ENCODE results near the gene PDE4B. TPM values are rescaled to one million over a fixed set of nuclear protein-coding genes. Genes with fewer than 3 reads are reported as not detected.

PDE4B gene
- total RNA-seq, 1 experiment from 2014 or later: 1.8 TPM

GRCh38 chr1:66349242-66349641 lies 556.5 kb downstream of the PDE4B start:
- Histone ChIP-seq H3K9me3 (no peaks in the 10 kb centered on the region), H3K4me3 (no peak overlapping the region), H3K36me3 (peaks cover 4% of the 10 kb centered on the region), H3K27me3 (no peaks in the 10 kb centered on the region)
- DNase-seq: no peak

- Histone ChIP-seq H3K27me3 (no peaks in the 10 kb centered on the region), H3K9me3 (no peaks in the 10 kb centered on the region), H3K4me3 (no peak overlapping the region), H3K36me3 (peaks cover 4% of the 10 kb centered on the region)
- no peak for DNase-seq
Observed at GRCh38 chr1:66350001-66350547, 557.4 kb downstream of the PDE4B start.

- no peak for DNase-seq
- Histone ChIP-seq H3K4me3 (no peak overlapping the region), H3K9me3 (no peaks in the 10 kb centered on the region), H3K36me3 (peaks cover 9% of the 10 kb centered on the region; the same call in 1 of the 2 replicates), H3K27me3 (no peaks in the 10 kb centered on the region)
Observed at GRCh38 chr1:66351478-66351877, 558.8 kb downstream of the PDE4B start.

GRCh38 chr1:66351913-66352312 lies 559.2 kb downstream of the PDE4B start:
- DNase-seq: no peak

GRCh38 chr1:66352792-66353191 lies 560.1 kb downstream of the PDE4B start:
- Histone ChIP-seq H3K27me3 (no peaks in the 10 kb centered on the region), H3K4me3 (no peak overlapping the region), H3K36me3 (peaks cover 20% of the 10 kb centered on the region), H3K9me3 (no peaks in the 10 kb centered on the region)
- DNase-seq: no peak

More at GRCh38 chr1:66351913-66352312, 559.2 kb downstream of the PDE4B start:
- Histone ChIP-seq H3K4me3 (no peak overlapping the region), H3K27me3 (no peaks in the 10 kb centered on the region), H3K9me3 (no peaks in the 10 kb centered on the region), H3K36me3 (peaks cover 13% of the 10 kb centered on the region)

- DNase-seq: no peak
- no peak overlapping the region for H3K4me3 ChIP-seq
- H3K27me3 ChIP-seq: no peaks in the 10 kb centered on the region
- peaks cover 20% of the 10 kb centered on the region for H3K36me3 ChIP-seq
- no peaks in the 10 kb centered on the region for H3K9me3 ChIP-seq
Observed at GRCh38 chr1:66353257-66353656, 560.6 kb downstream of the PDE4B start.

- DNase-seq: no peak
- Histone ChIP-seq H3K9me3 (no peaks in the 10 kb centered on the region), H3K27me3 (no peaks in the 10 kb centered on the region), H3K4me3 (no peak overlapping the region), H3K36me3 (peaks cover 20% of the 10 kb centered on the region)
Observed at GRCh38 chr1:66354311-66355201, 561.9 kb downstream of the PDE4B start.

GRCh38 chr1:66355756-66356155 lies 563.1 kb downstream of the PDE4B start:
- Histone ChIP-seq H3K9me3 (no peaks in the 10 kb centered on the region), H3K27me3 (no peaks in the 10 kb centered on the region), H3K4me3 (no peak overlapping the region), H3K36me3 (peaks cover 23% of the 10 kb centered on the region)
- no peak for DNase-seq

- Histone ChIP-seq H3K9me3 (no peaks in the 10 kb centered on the region), H3K27me3 (no peaks in the 10 kb centered on the region), H3K4me3 (no peak overlapping the region), H3K36me3 (peaks cover 28% of the 10 kb centered on the region)
- no peak for DNase-seq
Observed at GRCh38 chr1:66356605-66357004, 563.9 kb downstream of the PDE4B start.

GRCh38 chr1:66357021-66357420 lies 564.3 kb downstream of the PDE4B start:
- H3K36me3 ChIP-seq: peaks cover 32% of the 10 kb centered on the region
- no peaks in the 10 kb centered on the region for H3K9me3 ChIP-seq
- no peak for DNase-seq
- no peak overlapping the region for H3K4me3 ChIP-seq
- H3K27me3 ChIP-seq: no peaks in the 10 kb centered on the region

- Histone ChIP-seq H3K9me3 (no peaks in the 10 kb centered on the region), H3K4me3 (no peak overlapping the region), H3K27me3 (no peaks in the 10 kb centered on the region), H3K36me3 (peaks cover 39% of the 10 kb centered on the region)
- DNase-seq: no peak
Observed at GRCh38 chr1:66357478-66358197, 564.9 kb downstream of the PDE4B start.

- no peak for DNase-seq
- Histone ChIP-seq H3K9me3 (no peaks in the 10 kb centered on the region), H3K36me3 (peaks cover 55% of the 10 kb centered on the region), H3K27me3 (no peaks in the 10 kb centered on the region), H3K4me3 (no peak overlapping the region)
Observed at GRCh38 chr1:66359269-66359668, 566.6 kb downstream of the PDE4B start.

GRCh38 chr1:66359815-66360214 lies 567.1 kb downstream of the PDE4B start:
- Histone ChIP-seq H3K36me3 (peaks cover 60% of the 10 kb centered on the region), H3K4me3 (no peak overlapping the region), H3K9me3 (no peaks in the 10 kb centered on the region), H3K27me3 (no peaks in the 10 kb centered on the region)
- no peak for DNase-seq

- Histone ChIP-seq H3K36me3 (peaks cover 63% of the 10 kb centered on the region), H3K9me3 (no peaks in the 10 kb centered on the region), H3K4me3 (no peak overlapping the region), H3K27me3 (no peaks in the 10 kb centered on the region)
- DNase-seq: no peak
Observed at GRCh38 chr1:66360285-66360724, 567.6 kb downstream of the PDE4B start.

GRCh38 chr1:66364578-66365391 lies 572.1 kb downstream of the PDE4B start:
- H3K9me3 ChIP-seq: no peaks in the 10 kb centered on the region
- peaks cover 70% of the 10 kb centered on the region for H3K36me3 ChIP-seq
- no peaks in the 10 kb centered on the region for H3K27me3 ChIP-seq
- no peak for DNase-seq
- no peak overlapping the region for H3K4me3 ChIP-seq

GRCh38 chr1:66365635-66366034 lies 572.9 kb downstream of the PDE4B start:
- peaks cover 72% of the 10 kb centered on the region for H3K36me3 ChIP-seq
- H3K27me3 ChIP-seq: no peaks in the 10 kb centered on the region
- no peaks in the 10 kb centered on the region for H3K9me3 ChIP-seq
- no peak for DNase-seq
- H3K4me3 ChIP-seq: no peak overlapping the region

All from MG63 (cell line).